NCI-H2081 (cell line): ENCODE data around the gene PCDHGA6.
"Not testable (repeated sequence)": the region's sequence is repeated elsewhere in the genome, so short reads cannot be mapped to it uniquely, and the experiment has no call there.

ENCODE experiments used
- DNase-seq, 2 experiments: peaks; one replicate each; lab custom pipeline; 2025; lab: John Stamatoyannopoulos, UW

Gene PCDHGA6

GRCh38 chr5:141360685-141361084 is 13.0 kb upstream of the PCDHGA6 start:
- DNase-seq = no peak

DNA sequence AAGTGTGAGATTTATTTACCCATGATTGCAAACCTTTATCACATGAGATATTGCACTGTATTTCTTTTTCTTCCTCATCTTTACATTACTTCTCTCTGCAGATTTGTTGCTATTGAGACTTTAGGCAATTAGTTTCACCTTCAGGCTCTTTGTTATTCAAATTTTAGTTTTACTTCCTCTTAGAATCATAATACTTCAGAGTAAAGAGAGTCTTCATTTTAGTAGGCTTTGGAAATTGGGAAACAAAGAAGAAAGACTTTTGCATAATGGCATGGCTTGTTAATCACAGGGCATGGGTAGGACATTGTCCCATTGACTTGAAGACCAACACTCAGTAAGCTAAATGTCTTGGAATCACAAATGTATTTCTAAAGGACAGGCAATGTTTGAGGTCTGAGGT is 11.0 kb upstream of the PCDHGA6 start:
- no peak for DNase-seq

DNA sequence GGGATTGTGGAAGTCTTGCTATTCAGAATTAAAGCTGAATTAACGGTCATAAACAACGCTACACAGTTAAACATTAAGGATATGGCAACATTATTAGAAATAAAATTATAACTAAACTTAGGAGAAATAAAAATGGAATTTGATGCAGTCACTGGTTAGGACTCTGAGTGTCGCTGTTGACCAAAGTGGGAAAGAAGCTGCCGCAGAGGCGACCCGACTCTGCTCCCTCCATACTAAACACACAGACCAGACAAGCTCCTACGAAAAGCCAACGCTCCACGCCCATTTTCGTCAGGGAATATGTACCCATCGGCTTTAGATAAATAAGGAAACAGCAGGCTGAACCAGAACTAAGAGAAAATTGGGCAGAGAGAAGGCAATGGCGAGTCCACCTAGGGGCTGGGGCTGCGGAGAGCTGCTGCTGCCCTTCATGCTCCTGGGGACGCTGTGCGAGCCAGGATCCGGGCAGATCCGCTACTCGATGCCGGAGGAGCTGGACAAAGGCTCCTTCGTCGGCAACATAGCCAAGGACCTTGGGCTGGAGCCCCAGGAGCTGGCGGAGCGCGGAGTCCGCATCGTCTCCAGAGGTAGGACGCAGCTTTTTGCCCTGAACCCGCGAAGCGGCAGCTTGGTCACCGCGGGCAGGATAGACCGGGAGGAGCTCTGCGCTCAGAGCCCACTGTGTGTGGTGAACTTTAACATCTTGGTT is 9.6 kb upstream of the PCDHGA6 start, which contains the start of gene PCDHGA5:
TSS of gene PCDHGA5 (plus strand) at position 211 of the 709 bp plus-strand sequence. CDS start at position 380, 169 bp downstream.
- DNase-seq = no peak

DNA sequence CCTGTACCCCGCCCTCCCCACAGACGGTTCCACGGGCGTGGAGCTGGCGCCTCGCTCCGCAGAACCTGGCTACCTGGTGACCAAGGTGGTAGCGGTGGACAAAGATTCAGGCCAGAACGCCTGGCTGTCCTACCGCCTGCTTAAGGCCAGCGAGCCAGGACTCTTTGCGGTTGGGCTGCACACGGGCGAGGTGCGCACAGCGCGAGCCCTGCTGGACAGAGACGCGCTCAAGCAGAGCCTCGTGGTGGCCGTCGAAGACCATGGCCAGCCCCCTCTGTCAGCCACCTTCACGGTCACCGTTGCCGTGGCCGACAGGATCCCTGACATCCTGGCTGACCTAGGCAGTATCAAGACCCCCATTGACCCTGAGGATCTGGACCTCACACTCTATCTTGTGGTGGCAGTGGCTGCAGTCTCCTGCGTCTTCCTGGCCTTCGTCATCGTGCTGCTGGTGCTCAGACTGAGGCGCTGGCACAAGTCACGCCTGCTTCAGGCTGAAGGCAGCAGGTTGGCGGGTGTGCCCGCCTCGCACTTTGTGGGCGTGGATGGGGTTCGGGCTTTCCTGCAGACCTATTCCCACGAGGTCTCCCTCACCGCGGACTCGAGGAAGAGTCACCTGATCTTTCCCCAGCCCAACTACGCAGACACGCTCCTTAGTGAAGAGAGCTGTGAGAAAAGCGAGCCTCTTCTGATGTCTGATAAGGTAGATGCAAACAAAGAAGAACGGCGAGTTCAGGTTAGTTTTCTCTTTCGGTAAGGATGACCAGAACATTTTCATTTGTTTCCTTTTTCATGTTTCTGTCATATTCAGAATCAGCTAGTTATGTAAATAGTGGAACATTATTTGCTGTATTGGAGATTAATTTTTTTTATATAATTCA is 7.4 kb upstream of the PCDHGA6 start:
- DNase-seq = no peak

DNA sequence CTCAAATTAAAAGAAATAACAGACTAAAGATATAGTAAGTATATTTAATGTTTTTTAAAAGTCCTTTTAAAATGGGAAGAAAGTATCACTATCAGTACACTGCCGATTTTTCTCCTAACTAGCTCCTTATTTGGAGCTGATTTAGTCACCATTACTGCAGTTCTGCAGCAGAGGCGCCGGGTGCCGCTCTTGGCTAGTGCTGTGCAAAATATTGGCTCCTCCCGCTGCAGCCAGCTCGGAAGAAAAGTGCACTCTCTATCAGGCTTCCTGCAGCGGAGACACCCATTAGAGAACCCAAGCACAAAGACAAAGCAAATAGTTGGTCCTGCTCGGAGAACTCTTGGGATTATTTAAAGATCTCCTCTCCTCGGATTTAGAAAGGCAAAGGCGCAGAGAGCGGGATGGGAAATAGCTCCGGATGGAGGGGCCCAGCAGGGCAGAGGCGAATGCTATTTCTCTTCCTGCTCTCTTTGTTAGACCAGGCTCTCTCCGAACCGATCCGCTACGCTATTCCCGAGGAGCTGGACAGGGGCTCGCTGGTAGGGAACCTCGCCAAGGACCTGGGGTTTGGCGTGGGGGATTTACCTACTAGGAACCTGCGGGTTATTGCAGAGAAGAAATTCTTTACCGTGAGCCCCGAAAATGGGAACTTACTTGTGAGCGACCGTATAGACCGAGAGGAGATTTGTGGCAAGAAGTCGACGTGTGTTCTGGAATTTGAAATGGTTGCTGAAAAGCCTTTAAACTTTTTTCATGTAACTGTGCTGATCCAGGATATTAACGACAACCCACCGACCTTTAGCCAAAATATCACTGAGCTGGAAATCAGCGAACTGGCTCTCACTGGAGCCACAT is 3.5 kb upstream of the PCDHGA6 start, which contains the start of gene PCDHGB3:
TSS of gene PCDHGB3 (plus strand) at position 249 of the 855 bp plus-strand sequence. CDS start at position 402, 153 bp downstream.
- DNase-seq = no peak

GRCh38 chr5:141371572-141372475 is 1.9 kb upstream of the PCDHGA6 start:
- no peak for DNase-seq

DNA sequence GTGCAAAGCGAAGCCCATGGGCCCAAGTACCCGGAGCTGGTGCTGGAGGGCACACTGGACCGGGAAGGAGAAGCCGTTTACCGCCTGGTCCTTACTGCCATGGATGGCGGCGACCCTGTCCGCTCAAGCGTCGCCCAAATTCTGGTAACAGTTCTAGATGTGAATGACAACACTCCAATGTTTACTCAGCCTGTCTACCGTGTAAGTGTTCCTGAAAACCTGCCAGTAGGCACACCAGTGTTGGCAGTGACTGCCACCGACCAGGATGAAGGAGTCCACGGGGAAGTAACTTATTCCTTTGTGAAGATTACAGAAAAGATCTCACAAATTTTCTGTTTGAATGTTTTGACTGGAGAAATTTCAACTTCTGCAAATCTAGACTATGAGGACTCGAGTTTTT is 936 bp downstream of the PCDHGA6 start:
- DNase-seq = no peak

DNA sequence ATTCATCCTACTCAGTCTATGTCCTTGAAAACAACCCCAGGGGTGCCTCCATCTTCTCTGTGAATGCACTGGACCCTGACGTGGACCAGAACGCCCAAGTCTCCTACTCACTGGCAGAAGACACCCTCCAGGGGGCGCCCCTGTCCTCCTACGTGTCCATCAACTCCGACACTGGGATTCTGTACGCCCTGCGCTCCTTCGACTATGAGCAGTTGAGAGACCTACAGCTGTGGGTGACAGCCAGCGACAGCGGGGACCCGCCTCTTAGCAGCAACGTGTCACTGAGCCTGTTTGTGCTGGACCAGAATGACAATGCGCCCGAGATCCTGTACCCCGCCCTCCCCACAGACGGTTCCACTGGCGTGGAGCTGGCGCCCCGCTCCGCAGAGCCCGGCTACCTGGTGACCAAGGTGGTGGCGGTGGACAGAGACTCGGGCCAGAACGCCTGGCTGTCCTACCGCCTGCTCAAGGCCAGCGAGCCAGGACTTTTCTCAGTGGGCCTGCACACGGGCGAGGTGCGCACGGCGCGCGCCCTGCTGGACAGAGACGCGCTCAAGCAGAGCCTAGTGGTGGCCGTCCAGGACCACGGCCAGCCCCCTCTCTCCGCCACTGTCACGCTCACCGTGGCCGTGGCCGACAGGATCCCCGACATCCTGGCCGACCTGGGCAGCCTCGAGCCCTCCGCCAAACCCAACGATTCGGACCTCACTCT is 1.9 kb downstream of the PCDHGA6 start:
- not testable (repeated sequence) for DNase-seq

- no peak for DNase-seq
Observed at GRCh38 chr5:141382469-141383294, 9.0 kb downstream of the PCDHGA6 start, which contains the start of gene PCDHGA7. PCDHGA7 (plus strand) TSS chr5:141382742; CDS start chr5:141382900, 158 bp downstream.

- no peak for DNase-seq
Observed at GRCh38 chr5:141383345-141383744, 9.7 kb downstream of the PCDHGA6 start.

GRCh38 chr5:141384471-141385267 is 11.0 kb downstream of the PCDHGA6 start:
- DNase-seq = no peak

DNA sequence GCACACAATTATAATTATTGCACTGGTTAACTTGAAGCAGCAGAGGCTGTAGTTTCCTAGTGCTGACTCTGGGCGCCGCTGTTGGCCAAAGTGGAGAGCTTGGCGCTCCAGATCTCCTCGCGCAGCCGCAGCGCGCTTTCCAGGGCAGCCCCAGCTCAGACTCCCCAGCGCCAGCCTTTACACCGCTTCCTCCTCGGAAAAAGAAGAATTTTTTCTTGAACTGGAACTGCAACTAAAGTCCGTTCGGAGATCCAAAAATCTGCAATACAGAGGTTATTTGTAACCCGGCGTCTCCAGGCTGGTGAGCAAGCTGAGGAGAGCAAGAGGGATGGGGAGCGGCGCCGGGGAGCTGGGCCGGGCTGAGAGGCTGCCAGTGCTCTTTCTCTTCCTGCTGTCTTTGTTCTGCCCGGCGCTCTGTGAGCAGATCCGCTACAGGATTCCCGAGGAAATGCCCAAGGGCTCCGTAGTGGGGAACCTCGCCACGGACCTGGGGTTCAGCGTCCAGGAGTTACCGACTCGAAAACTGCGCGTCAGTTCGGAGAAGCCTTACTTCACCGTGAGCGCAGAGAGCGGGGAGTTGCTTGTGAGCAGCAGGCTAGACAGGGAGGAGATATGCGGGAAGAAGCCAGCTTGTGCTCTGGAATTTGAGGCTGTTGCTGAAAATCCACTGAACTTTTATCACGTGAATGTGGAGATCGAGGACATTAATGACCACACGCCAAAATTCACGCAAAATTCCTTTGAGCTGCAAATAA is 14.0 kb downstream of the PCDHGA6 start, which contains the start of gene PCDHGB4:
TSS of gene PCDHGB4 (plus strand) at position 142 of the 755 bp plus-strand sequence. CDS start at position 329, 187 bp downstream.
- not testable (repeated sequence) for DNase-seq

GRCh38 chr5:141388661-141389060 is 15.0 kb downstream of the PCDHGA6 start:
- no peak for DNase-seq

DNA sequence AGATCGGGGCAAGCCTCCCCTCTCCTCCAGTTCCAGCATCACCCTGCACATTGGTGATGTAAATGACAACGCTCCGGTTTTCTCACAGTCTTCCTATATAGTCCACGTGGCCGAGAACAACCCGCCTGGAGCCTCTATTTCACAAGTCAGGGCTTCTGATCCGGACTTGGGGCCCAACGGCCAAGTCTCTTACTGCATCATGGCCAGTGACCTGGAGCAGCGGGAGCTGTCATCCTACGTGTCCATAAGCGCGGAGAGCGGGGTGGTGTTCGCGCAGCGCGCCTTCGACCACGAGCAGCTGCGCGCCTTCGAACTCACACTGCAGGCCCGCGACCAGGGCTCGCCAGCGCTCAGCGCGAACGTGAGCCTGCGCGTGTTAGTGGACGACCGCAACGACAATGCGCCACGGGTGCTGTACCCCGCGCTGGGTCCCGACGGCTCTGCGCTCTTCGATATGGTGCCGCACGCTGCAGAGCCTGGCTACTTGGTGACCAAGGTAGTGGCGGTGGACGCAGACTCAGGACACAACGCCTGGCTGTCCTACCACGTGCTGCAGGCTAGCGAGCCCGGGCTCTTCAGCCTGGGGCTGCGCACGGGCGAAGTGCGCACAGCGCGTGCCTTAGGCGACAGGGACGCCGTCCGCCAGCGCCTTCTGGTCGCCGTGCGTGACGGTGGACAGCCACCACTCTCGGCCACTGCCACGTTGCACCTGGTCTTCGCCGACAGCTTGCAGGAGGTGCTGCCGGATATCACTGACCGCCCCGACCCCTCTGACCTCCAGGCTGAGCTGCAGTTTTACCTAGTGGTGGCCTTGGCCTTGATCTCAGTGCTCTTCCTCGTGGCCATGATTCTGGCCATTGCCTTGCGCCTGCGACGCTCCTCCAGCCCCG is 15.7 kb downstream of the PCDHGA6 start:
- DNase-seq = no peak

- no peak for DNase-seq
Observed at GRCh38 chr5:141392429-141393198, 18.9 kb downstream of the PCDHGA6 start, which contains the start of gene PCDHGA8. PCDHGA8 (plus strand) TSS chr5:141392633; CDS start chr5:141392814, 181 bp downstream.
